Gastrocnemius medialis (tissue), 4 donors: ENCODE data around the gene FBLN7.

Experiments used
- CTCF ChIP-seq, 5 experiments: fragments of 450-650 bp in 3 of 5; fragments of 200-600 bp in 2 of 5; sonication (generic) in 2 of 5; IDR thresholded peaks in 4 of 5; conservative IDR thresholded peaks in 1 of 5; 1 replicate in 4 of 5; 2 replicates in 1 of 5; pipeline ENCODE4 v1.5.1; 2016 to 2019; ENCODE audit warnings: antibody characterized with exemption in 5 of 5, mild to moderate bottlenecking in 3 of 5, moderate library complexity in 3 of 5
- POLR2A ChIP-seq, 2 donors: fragments of 450-650 bp; IDR thresholded peaks; one replicate each; pipeline ENCODE4 v1.6.1; 2017; ENCODE audit warnings: antibody characterized with exemption in 2 of 2, mild to moderate bottlenecking in 2 of 2, moderate library complexity in 2 of 2

GRCh38 chr2:112153179-112153490, 14.9 kb downstream of the FBLN7 start:
- TF ChIP-seq CTCF (IDR thresholded peaks at IDR 0.05 in 4 of 5, conservative IDR thresholded peaks at IDR 0.05 in 1 of 5): no peak
- TF ChIP-seq POLR2A (IDR thresholded peaks at IDR 0.05): no peak
